GM18951 (cell line): ENCODE measurements around the gene ARHGEF16.

ENCODE experiments used
- POLR2A ChIP-seq: IDR thresholded peaks from 4 replicates; pipeline ENCODE4 v1.6.1; 2011; ENCODE audit warnings: mild to moderate bottlenecking; ENCODE audit not compliant: insufficient read length, insufficient read depth; ENCODE audit errors: extremely low read depth
- in situ Hi-C: fragments of 300-500 bp; cut with MboI; formaldehyde crosslinking; loops from one replicate; pipeline ENCODE4 v1.12.0; 2022; ENCODE audit warnings: low sequenced_read_pairs, mixed read lengths, inconsistent platforms; ENCODE audit not compliant: unreplicated experiment

The ARHGEF16 gene

GRCh38 chr1:3457910-3458883 lies 3.7 kb downstream of the ARHGEF16 start:
- no peak for TF ChIP-seq POLR2A
- in situ Hi-C loops = no loop called here

GRCh38 chr1:3459051-3459908 lies 4.8 kb downstream of the ARHGEF16 start:
- TF ChIP-seq POLR2A = no peak
- in situ Hi-C loops = no loop called here

GRCh38 chr1:3459940-3460671 lies 5.6 kb downstream of the ARHGEF16 start:
- in situ Hi-C loops = no loop called here
- TF ChIP-seq POLR2A = no peak

DNA sequence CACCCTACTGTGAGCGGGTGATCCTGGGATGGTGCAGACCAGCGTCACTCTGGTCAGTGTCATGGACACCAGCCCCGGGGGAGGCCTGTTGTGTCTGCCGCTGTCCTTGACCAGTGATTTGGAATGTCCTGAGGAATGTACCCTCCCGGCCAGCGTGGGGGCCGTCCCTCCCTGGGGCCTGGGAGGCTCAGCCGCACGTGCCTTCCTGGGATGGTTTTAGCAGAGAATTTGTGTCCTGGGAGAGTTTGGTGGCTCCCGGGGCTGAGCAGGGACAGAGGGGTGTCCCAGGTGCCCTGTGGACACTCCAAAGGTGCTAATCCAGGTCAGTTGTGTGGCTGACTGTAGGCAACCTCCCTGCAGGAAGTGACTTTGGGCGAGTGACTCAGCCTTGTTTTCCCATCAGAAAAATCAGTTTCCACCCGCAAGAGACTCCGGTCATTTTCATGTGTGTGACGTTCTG lies 6.2 kb downstream of the ARHGEF16 start:
- TF ChIP-seq POLR2A = no peak
- in situ Hi-C loops = no loop called here

GRCh38 chr1:3461238-3461933 lies 6.9 kb downstream of the ARHGEF16 start:
- no peak for TF ChIP-seq POLR2A
- in situ Hi-C loops = no loop called here

DNA sequence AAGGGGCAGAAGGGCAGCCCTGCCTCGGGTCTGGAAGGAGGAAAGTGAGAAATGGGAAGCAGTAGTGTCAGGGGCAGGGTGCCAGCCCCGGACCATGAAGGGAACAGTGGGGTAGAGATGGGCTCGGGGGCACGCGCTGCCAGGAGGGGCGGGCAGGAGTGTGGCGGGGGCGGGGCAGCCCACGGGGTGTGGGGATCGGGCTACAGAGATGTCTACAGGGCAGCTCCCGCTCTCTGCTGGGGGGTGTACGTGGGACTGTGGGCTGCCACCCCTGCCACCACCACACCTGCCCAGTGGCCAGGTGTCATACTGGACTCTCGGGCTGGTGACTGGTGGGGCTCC lies 7.4 kb downstream of the ARHGEF16 start:
- in situ Hi-C loops = no loop called here

DNA sequence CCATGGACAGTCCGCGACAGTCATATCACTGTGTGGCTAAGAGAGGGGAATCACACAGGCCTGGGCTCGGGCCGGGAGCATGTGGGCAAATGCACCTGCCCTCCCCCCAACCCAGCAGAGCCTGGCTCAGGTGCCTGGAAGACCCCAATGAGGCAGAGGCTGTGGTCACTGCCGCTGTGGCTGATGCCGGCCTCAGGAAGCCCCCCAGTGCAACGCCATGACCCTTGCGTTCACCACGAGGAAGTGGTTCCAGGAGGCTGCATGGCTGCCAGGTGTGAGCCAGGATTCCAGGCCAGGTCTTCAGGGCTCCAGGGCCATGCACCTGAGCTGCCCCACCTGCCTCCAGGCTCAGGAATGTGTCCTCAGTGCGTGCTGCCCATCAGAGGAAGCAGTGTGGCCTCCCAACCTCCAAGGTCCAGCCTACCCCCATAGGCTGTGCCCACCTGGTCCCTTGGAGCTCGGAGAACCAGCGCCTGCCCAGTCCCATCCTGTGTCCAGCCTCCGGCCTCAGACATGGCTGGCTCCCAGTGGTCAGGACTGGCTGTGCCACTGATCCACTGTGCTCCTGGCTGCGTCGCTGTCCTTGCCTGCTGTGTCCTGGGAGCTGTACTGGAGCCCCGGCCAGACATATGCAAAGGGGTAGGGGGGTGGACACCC lies 8.0 kb downstream of the ARHGEF16 start:
- in situ Hi-C loops = no loop called here
- TF ChIP-seq POLR2A = no peak

More for the DNA sequence above, 7.4 kb downstream of the ARHGEF16 start:
- no peak for TF ChIP-seq POLR2A

GRCh38 chr1:3463013-3463385 lies 8.5 kb downstream of the ARHGEF16 start:
- in situ Hi-C loops = no loop called here
- no peak for TF ChIP-seq POLR2A

DNA sequence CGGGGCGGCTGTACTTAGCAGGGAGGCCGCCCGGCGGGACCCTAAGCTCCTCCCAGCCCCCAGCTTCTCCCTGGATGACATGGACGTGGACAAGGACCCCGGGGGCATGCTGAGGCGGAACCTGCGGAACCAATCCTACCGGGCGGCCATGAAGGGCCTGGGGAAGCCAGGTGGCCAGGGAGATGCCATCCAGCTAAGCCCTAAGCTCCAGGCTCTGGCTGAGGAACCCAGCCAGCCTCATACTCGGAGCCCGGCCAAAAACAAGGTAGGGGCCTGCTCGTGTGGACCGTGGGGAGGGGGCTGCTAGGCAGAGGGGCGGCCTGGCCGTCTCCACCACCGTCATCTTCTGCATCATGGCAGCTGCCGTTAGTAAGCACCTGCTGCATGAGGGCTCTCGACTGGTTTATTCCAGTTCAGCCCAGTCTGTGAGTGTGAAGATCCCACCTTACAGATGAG lies 9.0 kb downstream of the ARHGEF16 start:
- TF ChIP-seq POLR2A = no peak
- in situ Hi-C loops = no loop called here

DNA sequence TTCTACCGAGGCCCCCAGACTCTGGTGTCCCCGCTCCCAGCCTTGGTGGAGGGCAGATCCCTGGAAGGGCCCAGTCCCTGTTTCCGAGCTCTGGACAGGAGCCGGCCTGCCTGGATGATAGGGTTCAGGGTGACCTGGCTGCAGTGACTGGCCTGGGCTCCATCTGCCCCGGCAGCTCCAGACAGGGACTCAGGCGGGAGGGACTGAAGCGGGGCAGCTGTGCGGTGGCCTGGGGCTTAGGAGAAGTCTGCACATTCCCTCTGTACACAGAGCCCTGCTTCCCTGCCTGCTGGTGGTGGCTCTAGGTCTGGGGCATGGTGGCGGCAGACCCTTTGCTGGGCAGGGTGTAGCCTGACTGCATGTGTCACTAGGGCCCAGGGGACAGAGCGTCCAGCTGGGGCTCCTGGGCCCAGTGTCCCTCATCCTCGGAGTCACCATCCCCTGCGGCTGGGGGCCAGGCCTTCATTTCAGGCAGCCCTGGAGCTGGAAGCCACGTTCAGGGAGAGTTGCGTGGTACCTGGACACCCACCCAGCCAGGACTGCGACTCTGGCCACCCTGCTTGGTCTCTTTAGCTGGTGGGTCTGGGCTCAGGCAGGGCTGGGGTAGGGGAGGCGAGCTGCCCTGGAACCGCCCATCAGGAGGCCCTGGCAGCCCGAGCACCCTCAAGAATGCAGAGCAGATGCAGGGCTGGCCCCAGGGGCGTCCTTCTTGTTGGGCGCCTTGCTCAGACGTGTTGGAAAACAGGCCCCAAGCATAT lies 9.6 kb downstream of the ARHGEF16 start:
- no peak for TF ChIP-seq POLR2A
- in situ Hi-C loops = no loop called here

- in situ Hi-C loops = no loop called here
- TF ChIP-seq POLR2A = no peak
These were observed 10.2 kb downstream of the ARHGEF16 start for GRCh38 chr1:3464649-3465025.
